Lower leg skin (tissue), 3 donors: Measurements from ENCODE around the gene NOTCH4.

Experiments used
- POLR2A ChIP-seq, 2 donors: fragments of 450-650 bp; IDR thresholded peaks; one replicate each; pipeline ENCODE4 v1.6.1; 2016 to 2017; ENCODE audit warnings: antibody characterized with exemption in 2 of 2, mild to moderate bottlenecking in 1 of 2, moderate library complexity in 1 of 2
- TF ChIP-seq, protein P1 (sequence below), 3 donors: fragments of 450-650 bp; IDR thresholded peaks; one replicate each; pipeline ENCODE4 v1.5.1; 2016; ENCODE audit warnings: antibody characterized with exemption in 3 of 3, mild to moderate bottlenecking in 3 of 3, moderate library complexity in 2 of 3

DNA sequence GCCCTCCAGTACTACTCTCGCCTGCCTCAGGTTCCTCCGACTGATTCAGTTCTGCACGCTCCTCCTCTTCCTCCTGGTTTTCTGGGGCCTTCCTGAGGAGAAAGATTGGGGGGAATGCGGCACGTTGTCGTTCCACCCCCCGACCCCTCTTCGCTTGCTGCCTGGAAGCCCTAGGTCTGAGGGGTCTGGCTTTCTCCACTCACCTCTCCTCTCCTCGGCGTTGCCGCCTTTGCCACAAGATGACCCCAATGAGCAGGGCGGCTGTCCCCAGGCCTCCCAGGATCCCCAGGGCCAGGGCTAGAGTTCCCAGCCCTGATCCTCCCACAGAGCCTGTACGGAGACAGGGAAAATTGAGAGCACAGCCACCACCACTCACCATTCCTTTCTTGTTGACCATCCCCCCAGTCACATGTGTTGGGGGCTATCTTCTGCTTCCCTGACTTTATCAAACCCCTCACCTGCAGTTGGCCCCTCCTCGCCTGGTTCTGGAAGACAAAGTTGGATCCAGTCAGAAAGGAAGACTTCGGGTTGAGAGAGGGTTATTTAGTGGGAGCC lies 42.6 kb downstream of the NOTCH4 start:
- TF ChIP-seq, protein P1, sequence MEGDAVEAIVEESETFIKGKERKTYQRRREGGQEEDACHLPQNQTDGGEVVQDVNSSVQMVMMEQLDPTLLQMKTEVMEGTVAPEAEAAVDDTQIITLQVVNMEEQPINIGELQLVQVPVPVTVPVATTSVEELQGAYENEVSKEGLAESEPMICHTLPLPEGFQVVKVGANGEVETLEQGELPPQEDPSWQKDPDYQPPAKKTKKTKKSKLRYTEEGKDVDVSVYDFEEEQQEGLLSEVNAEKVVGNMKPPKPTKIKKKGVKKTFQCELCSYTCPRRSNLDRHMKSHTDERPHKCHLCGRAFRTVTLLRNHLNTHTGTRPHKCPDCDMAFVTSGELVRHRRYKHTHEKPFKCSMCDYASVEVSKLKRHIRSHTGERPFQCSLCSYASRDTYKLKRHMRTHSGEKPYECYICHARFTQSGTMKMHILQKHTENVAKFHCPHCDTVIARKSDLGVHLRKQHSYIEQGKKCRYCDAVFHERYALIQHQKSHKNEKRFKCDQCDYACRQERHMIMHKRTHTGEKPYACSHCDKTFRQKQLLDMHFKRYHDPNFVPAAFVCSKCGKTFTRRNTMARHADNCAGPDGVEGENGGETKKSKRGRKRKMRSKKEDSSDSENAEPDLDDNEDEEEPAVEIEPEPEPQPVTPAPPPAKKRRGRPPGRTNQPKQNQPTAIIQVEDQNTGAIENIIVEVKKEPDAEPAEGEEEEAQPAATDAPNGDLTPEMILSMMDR (IDR thresholded peaks at IDR 0.05) = no peak
- no peak for TF ChIP-seq POLR2A (IDR thresholded peaks at IDR 0.05)
